BE2C (cell line): ENCODE data around the gene LRRC9.
"Not testable (repeated sequence)": the region's sequence is repeated elsewhere in the genome, so short reads cannot be mapped to it uniquely, and the experiment has no call there.

Source experiments
- DNase-seq: peaks from one replicate; pipeline ENCODE4 v3.0.0-alpha.2; 2020
- H3K27me3 ChIP-seq: fragments of 250-450 bp; sonication (Bioruptor Pico); 2 replicates; pipeline ENCODE4 v1.5.1; 2020; ENCODE audit warnings: mild to moderate bottlenecking
- H3K36me3 ChIP-seq: fragments of 250-450 bp; sonication (Bioruptor Pico); 2 replicates; pipeline ENCODE4 v1.5.1; 2020; ENCODE audit warnings: mild to moderate bottlenecking
- H3K4me1 ChIP-seq: fragments of 250-450 bp; sonication (Bioruptor Pico); 2 replicates; pipeline ENCODE4 v1.5.1; 2020
- H3K4me3 ChIP-seq: 2 replicates; pipeline ENCODE4 v1.5.1; 2011; ENCODE audit warnings: low read depth, low read length
- H3K9me3 ChIP-seq: fragments of 250-450 bp; sonication (Bioruptor Pico); 2 replicates; pipeline ENCODE4 v1.5.1; 2020
- CTCF ChIP-seq: IDR thresholded peaks from 2 replicates; pipeline ENCODE4 v1.5.1; 2012; ENCODE audit warnings: mild to moderate bottlenecking, low read depth, low read length

LRRC9 gene

GRCh38 chr14:59997966-59998365, 78.0 kb downstream of the LRRC9 start:
- H3K9me3 ChIP-seq = no peaks in the 10 kb centered on the region
- no peaks in the 10 kb centered on the region; the same call in 1 of the 2 replicates for H3K27me3 ChIP-seq
- H3K4me3 ChIP-seq = no peak overlapping the region
- TF ChIP-seq CTCF = no peak
- DNase-seq = no peak
- H3K36me3 ChIP-seq = no peaks in the 10 kb centered on the region
- H3K4me1 ChIP-seq = no peaks in the 10 kb centered on the region

GRCh38 chr14:59998564-59998963, 78.6 kb downstream of the LRRC9 start:
- no peak for DNase-seq
- H3K27me3 ChIP-seq = no peaks in the 10 kb centered on the region; the same call in 1 of the 2 replicates
- no peaks in the 10 kb centered on the region for H3K9me3 ChIP-seq
- no peaks in the 10 kb centered on the region for H3K36me3 ChIP-seq
- no peaks in the 10 kb centered on the region for H3K4me1 ChIP-seq
- no peak for TF ChIP-seq CTCF
- no peak overlapping the region for H3K4me3 ChIP-seq

- H3K4me1 ChIP-seq = no peaks in the 10 kb centered on the region
- no peaks in the 10 kb centered on the region for H3K9me3 ChIP-seq
- H3K4me3 ChIP-seq = no peak overlapping the region
- H3K36me3 ChIP-seq = no peaks in the 10 kb centered on the region
- no peak for TF ChIP-seq CTCF
- DNase-seq = peak; percentile 25
- H3K27me3 ChIP-seq = no peaks in the 10 kb centered on the region; the same call in 1 of the 2 replicates
These were observed 83.0 kb downstream of the LRRC9 start for GRCh38 chr14:60002819-60003492.

GRCh38 chr14:60003991-60004390, 84.0 kb downstream of the LRRC9 start:
- H3K36me3 ChIP-seq = no peaks in the 10 kb centered on the region
- no peaks in the 10 kb centered on the region for H3K9me3 ChIP-seq
- H3K4me3 ChIP-seq = no peak overlapping the region
- no peak for DNase-seq
- H3K27me3 ChIP-seq = no peaks in the 10 kb centered on the region; the same call in 1 of the 2 replicates
- no peaks in the 10 kb centered on the region for H3K4me1 ChIP-seq
- no peak for TF ChIP-seq CTCF

- DNase-seq = no peak
- TF ChIP-seq CTCF = no peak
- no peaks in the 10 kb centered on the region for H3K4me1 ChIP-seq
- H3K36me3 ChIP-seq = no peaks in the 10 kb centered on the region
- H3K4me3 ChIP-seq = no peak overlapping the region
- no peaks in the 10 kb centered on the region for H3K27me3 ChIP-seq
- H3K9me3 ChIP-seq = no peaks in the 10 kb centered on the region
These were observed 88.1 kb downstream of the LRRC9 start for GRCh38 chr14:60008042-60008441.

GRCh38 chr14:60010263-60010662, 90.3 kb downstream of the LRRC9 start:
- not testable (repeated sequence) for H3K4me1 ChIP-seq, H3K9me3 ChIP-seq, H3K27me3 ChIP-seq, H3K4me3 ChIP-seq, DNase-seq, H3K36me3 ChIP-seq
